HTERT RPE-1 (cell line): Measurements from ENCODE around the gene SLC25A48.

ENCODE experiments used
- in situ Hi-C: fragments of 300-500 bp; cut with MboI; formaldehyde crosslinking; loops from 4 replicates; pipeline ENCODE4 v1.14.3; 2020; ENCODE audit warnings: low sequenced_read_pairs

SLC25A48 gene

DNA sequence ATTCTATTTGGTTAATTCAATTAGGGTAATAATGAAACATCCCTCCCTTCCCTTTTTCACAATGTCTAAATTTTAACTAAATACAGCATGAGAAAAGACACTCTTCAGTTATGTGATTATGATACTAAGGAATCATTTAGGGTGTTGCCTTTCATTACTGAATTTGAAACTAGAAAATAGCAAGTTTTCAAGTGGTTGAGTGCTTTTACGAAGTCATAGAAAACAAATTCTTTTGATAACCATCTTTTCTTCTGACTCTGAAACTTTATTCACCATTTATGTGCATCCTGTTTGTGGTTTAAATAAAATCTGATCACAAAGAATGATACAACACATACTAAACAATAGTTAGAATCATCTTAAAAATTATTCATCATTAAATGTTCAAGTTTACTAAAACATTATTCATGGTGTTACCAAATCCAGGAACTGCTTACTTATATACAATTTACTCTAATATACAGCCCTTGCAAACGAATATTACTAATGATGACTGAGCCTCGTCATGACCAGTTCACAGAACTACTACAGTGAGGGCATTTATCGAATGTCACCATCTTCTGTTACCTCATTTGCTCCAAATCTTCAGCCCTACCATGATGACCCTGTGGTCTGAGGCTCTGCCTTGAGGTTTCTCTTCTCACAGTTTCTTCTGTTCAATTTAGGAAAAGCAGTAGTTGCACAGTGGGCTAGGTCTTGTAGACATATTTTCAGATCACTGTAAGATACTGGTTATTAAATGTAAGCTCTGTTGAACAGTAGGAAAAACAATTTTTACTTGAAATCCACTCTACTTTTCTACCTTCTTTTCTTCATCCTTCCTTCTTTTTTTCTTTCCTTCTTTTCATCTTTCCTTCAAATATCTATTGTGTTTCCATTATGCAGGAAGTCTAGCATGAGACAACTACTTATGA is 79.5 kb downstream of the SLC25A48 start:
- in situ Hi-C loops, result no loop called here

DNA sequence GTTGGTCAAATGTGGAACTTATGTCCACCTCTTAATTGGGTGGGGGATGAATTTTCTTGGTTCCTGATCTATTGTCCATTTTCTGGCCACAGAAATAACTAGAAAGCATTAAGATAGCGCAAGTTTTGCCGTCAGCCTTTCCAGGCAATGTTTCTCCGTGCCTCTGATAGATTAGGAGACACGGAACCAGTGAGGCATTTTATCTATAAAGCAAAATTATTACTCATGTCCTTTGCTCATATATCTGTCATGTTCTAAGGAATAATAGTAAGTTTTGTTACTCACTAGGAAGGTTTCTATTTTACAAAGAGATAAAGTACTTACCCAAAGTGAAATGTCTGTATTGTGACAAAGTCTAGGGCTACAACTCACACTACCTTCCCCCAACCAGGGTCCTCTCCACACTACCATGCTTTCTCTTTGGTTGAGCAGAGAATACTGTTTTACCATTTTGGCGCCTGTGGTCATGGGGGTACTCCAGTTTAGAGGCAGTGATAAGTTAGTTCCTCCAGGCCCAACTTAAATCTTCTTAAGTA is 81.1 kb downstream of the SLC25A48 start:
- in situ Hi-C loops, result no loop called here

- in situ Hi-C loops, result no loop called here
Measured at GRCh38 chr5:135916638-135917263, 82.3 kb downstream of the SLC25A48 start.

- in situ Hi-C loops, result no loop called here
Measured at GRCh38 chr5:135920199-135920598, 85.7 kb downstream of the SLC25A48 start.

- in situ Hi-C loops, result no loop called here
Measured at GRCh38 chr5:135921388-135921787, 86.9 kb downstream of the SLC25A48 start.

DNA sequence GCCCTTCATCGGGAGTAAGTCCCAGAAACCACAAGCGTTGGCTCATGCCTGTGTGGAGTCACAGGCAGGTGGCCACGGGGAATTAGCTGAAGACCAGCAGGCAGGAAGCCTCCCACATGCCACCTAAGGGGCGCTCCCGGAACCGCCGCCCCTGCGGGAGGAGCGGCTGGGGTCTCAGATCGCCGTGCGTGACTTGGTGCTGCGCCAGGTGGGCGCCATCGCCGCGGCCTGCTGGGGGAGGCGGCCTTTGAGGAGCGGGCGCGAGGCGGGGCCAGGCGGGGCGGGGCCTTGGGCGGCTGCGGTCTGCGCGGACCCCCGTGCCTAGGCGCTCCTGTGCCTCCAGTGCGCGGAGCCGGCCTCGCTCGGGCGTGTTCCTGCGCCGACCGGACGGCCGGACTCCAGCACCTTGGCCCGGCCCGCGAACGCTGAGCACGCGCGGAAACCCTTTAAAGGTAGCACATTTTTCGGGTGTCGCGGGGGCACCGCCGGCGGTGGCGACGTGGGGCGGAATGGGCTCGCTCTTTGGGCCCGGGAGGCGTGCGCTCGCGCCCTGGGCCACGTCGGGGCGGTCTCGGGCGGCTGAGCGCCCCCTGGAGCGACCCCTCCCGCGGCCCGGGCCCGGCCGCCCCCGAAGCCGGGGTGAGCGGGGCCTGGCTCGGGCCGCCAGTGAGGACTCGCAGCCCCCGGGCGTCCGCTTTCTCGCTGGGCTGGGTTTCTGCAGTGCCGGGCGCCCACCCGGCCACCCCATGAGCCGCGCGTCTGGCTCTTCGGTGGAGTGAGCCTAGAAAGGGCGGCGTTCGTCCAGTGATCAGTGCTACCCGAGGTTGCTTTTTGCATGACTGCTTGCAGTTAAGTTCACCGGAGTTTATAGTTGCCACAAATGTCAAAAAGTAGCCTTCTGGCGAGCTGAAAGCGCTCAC is 95.8 kb downstream of the SLC25A48 start:
- in situ Hi-C loops, result no loop called here

DNA sequence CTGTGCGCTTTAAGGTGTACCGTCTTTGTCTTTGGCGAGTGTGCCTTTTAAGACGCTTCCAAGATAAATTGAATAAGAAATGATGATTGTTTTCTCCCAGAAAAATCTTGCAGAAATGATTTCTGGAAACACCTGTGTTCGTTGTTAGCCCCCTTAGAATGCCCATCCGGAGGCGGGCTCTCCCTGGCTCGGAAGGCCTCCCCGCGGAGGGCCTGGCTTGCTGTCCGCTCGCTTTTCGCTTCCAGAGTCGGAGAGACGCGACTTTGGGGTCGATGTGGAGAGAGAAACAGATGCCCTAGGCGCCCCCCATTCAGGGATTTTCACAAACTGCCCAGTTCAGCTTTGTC is 96.5 kb downstream of the SLC25A48 start:
- in situ Hi-C loops, result no loop called here

DNA sequence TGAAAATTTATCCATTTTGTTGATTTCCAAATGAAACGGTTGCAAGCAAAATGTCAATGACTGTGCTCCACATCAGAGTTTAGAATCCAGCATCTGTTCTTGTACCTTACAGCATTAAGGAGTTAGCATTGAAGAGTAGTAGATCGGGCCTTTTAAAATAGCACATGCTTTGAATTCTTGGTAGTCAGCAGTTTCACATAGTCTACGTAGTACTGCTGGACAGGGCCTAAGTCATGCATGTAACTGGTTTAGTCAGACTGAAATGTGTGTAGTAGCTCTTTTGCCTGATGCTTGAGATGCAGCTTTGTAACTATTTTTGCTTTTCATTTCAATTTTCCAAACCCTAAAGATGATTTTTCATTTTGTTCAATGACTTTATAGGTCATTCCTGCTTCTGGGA is 100.5 kb downstream of the SLC25A48 start:
- in situ Hi-C loops, result no loop called here

DNA sequence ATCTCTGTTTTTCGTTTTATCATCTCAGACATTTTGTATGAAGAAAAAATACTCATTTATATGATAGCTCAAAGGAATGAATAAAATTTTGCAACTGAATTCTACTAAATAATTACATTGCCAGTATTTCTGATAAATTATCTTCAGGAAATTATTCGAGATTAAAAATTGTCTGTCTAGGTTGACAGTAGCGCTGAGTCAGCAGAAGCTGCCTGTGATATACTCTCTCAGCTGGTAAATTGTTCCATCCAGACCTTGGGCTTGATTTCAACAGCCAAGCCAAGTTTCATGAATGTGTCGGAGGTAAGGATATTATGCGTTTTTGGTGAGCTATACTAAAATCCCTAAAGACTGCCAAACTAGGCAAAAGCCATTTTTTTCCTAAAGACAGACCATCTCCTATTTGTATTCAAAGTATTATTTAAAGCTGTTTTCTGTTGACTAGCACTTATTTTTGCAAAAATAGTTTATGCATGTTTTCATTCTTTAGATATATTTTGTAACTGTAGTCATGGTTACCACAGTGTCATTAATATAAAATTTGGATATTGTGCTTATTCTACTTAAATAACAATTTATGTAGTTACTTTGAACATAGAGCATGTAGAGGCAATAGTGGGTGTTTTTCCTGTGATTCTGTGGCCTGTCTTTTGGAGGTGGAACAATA is 102.9 kb downstream of the SLC25A48 start:
- in situ Hi-C loops, result no loop called here
